HEK293 (cell line): ENCODE results near the gene FAM78A.

Experiments
- CTCF ChIA-PET: fragments of 350-600 bp; formaldehyde crosslinking; extraction: SDS; loops from one replicate; lab custom pipeline; 2021; ENCODE audit warnings: antibody characterized with exemption; lab: Yijun Ruan, JAX
- POLR2A ChIA-PET: fragments of 300-600 bp; formaldehyde crosslinking; extraction: SDS; loops from one replicate; lab custom pipeline; 2020; ENCODE audit warnings: antibody characterized with exemption, inconsistent platforms; lab: Yijun Ruan, JAX
- H3K27ac ChIP-seq: fragments of 200-500 bp; sonication (Bioruptor generic); 2 replicates; pipeline ENCODE4 v1.5.1; 2014; ENCODE audit warnings: low read depth, low read length, control low read depth, inconsistent platforms; ENCODE audit errors: extremely low read depth
- H3K36me3 ChIP-seq, 2 experiments: fragments of 200-500 bp in 1 of 2; sonication (Bioruptor generic) in 1 of 2; 1 replicate in 1 of 2; 2 replicates in 1 of 2; pipeline ENCODE4 v1.5.1; 2014 to 2017; ENCODE audit warnings: inconsistent platforms in 2 of 2, low read length in 2 of 2; ENCODE audit not compliant: control insufficient read depth in 2 of 2, insufficient read depth in 1 of 2
- H3K4me1 ChIP-seq: fragments of 200-500 bp; sonication (Bioruptor generic); 2 replicates; pipeline ENCODE4 v1.5.1; 2014; ENCODE audit warnings: mild to moderate bottlenecking, low read length, inconsistent platforms; ENCODE audit not compliant: control insufficient read depth, insufficient read depth
- H3K4me3 ChIP-seq: 2 replicates; pipeline ENCODE4 v1.5.1; 2011; ENCODE audit warnings: low read depth, mild to moderate bottlenecking, control low read depth, low read length, moderate library complexity
- H3K9me3 ChIP-seq: fragments of 200-500 bp; sonication (Bioruptor generic); 2 replicates; pipeline ENCODE4 v1.5.1; 2014; ENCODE audit warnings: low read depth, low read length, inconsistent platforms; ENCODE audit not compliant: control insufficient read depth, insufficient read depth
- ATF2 ChIP-seq: fragments of 450-650 bp; formaldehyde crosslinking; IDR thresholded peaks from 2 replicates; pipeline ENCODE4 v1.5.1; 2016; ENCODE audit warnings: missing biosample characterization, missing genetic modification characterization, low read depth
- GLI2 ChIP-seq: fragments of 450-650 bp; formaldehyde crosslinking; IDR thresholded peaks from 2 replicates; pipeline ENCODE4; 2017; ENCODE audit warnings: missing biosample characterization, missing genetic modification characterization, low read depth, borderline replicate concordance
- HOXC10 ChIP-seq: sonication (generic); formaldehyde crosslinking; IDR thresholded peaks from 2 replicates; pipeline ENCODE4 v1.8.1; 2023; ENCODE audit warnings: mild to moderate bottlenecking, missing genetic modification reagents
- IKZF3 ChIP-seq: fragments of 450-650 bp; IDR thresholded peaks from 2 replicates; pipeline ENCODE4 v1.5.0; 2018; ENCODE audit warnings: missing biosample characterization, mild to moderate bottlenecking, missing genetic modification characterization, moderate library complexity
- OVOL3 ChIP-seq: fragments of 450-650 bp; formaldehyde crosslinking; IDR thresholded peaks from 2 replicates; pipeline ENCODE4 v1.5.1; 2016; ENCODE audit warnings: missing biosample characterization, missing genetic modification characterization
- RBAK ChIP-seq: fragments of 450-650 bp; formaldehyde crosslinking; IDR thresholded peaks from 2 replicates; pipeline ENCODE4 v1.5.1; 2016; ENCODE audit warnings: missing biosample characterization, missing genetic modification characterization
- REST ChIP-seq: fragments of 450-650 bp; formaldehyde crosslinking; IDR thresholded peaks from 2 replicates; pipeline ENCODE4 v1.5.1; 2016; ENCODE audit warnings: missing biosample characterization, missing genetic modification characterization
- SCRT2 ChIP-seq: fragments of 450-650 bp; formaldehyde crosslinking; IDR thresholded peaks from 2 replicates; pipeline ENCODE4 v1.5.1; 2016; ENCODE audit warnings: missing biosample characterization, missing genetic modification characterization
- ZNF138 ChIP-seq: fragments of 450-650 bp; formaldehyde crosslinking; IDR thresholded peaks from 2 replicates; pipeline ENCODE4 v1.5.1; 2016; ENCODE audit warnings: missing biosample characterization, missing genetic modification characterization, borderline replicate concordance
- ZNF140 ChIP-seq: fragments of 450-650 bp; formaldehyde crosslinking; IDR thresholded peaks from 2 replicates; pipeline ENCODE4 v1.5.1; 2016; ENCODE audit warnings: missing biosample characterization, missing genetic modification characterization
- ZNF292 ChIP-seq: fragments of 450-650 bp; formaldehyde crosslinking; IDR thresholded peaks from 2 replicates; pipeline ENCODE4 v1.5.1; 2016; ENCODE audit warnings: low read depth, missing biosample characterization, missing genetic modification characterization, borderline replicate concordance
- ZNF324 ChIP-seq: fragments of 450-650 bp; formaldehyde crosslinking; IDR thresholded peaks from 2 replicates; pipeline ENCODE4 v1.5.1; 2016; ENCODE audit warnings: missing biosample characterization, missing genetic modification characterization
- ZNF404 ChIP-seq: fragments of 450-650 bp; formaldehyde crosslinking; IDR thresholded peaks from 2 replicates; pipeline ENCODE4 v1.5.1; 2017; ENCODE audit warnings: missing biosample characterization, missing genetic modification characterization
- ZNF473 ChIP-seq: fragments of 450-650 bp; formaldehyde crosslinking; IDR thresholded peaks from 2 replicates; pipeline ENCODE4 v1.5.1; 2017; ENCODE audit warnings: missing biosample characterization, missing genetic modification characterization
- ZNF548 ChIP-seq: fragments of 450-650 bp; formaldehyde crosslinking; IDR thresholded peaks from 2 replicates; pipeline ENCODE4 v1.5.1; 2016; ENCODE audit warnings: missing biosample characterization, missing genetic modification characterization
- ZNF600 ChIP-seq: fragments of 450-650 bp; formaldehyde crosslinking; IDR thresholded peaks from 2 replicates; pipeline ENCODE4 v1.5.1; 2016; ENCODE audit warnings: missing biosample characterization, missing genetic modification characterization
- ZNF645 ChIP-seq: fragments of 450-650 bp; formaldehyde crosslinking; IDR thresholded peaks from 2 replicates; pipeline ENCODE4; 2016; ENCODE audit warnings: missing biosample characterization, missing genetic modification characterization
- ZSCAN23 ChIP-seq: fragments of 450-650 bp; formaldehyde crosslinking; IDR thresholded peaks from 2 replicates; pipeline ENCODE4 v1.5.1; 2016; ENCODE audit warnings: missing biosample characterization, missing genetic modification characterization
- ZSCAN30 ChIP-seq: fragments of 450-650 bp; IDR thresholded peaks from 2 replicates; pipeline ENCODE4 v1.5.1; 2018; ENCODE audit warnings: missing biosample characterization, mild to moderate bottlenecking, missing genetic modification characterization, moderate library complexity

Gene FAM78A

GRCh38 chr9:131276094-131276888 lies at the start of gene FAM78A:
Gene FAM78A, minus strand, starts transcription at chr9:131276510. Its CDS starts 331 bp downstream, at chr9:131276179.
- Histone ChIP-seq H3K36me3 (no peaks in the 10 kb centered on the region), H3K4me1 (no peaks in the 10 kb centered on the region), H3K27ac (no peak within 1 kb of the TSS), H3K4me3 (peak within 1 kb of the TSS; percentile 34), H3K9me3 (no peaks in the 10 kb centered on the region)
- TF ChIP-seq ZNF292 (tag by site-specific recombination), result no peak
- TF ChIP-seq RBAK (tag by site-specific recombination), result no peak
- TF ChIP-seq GLI2, result no peak
- no peak for TF ChIP-seq ZSCAN30 (tag by site-specific recombination)
- no peak for TF ChIP-seq ZNF473
- TF ChIP-seq ATF2 (tag by site-specific recombination), result no peak
- ChIA-PET CTCF (interaction anchor here (0.6 to 0.7 kb wide), 2 partner anchors 95 to 369 kb away, joined by 3 read pairs; no protein-coding TSS in a partner anchor), POLR2A (no interaction called here)

GRCh38 chr9:131324736-131325679 lies 48.7 kb upstream of the FAM78A start:
- no peaks in the 10 kb centered on the region for H3K36me3 ChIP-seq
- H3K9me3 ChIP-seq, result no peaks in the 10 kb centered on the region
- H3K27ac ChIP-seq, result no peak overlapping the region
- POLR2A ChIA-PET, result no interaction called here
- no peak overlapping the region for H3K4me3 ChIP-seq
- no peaks in the 10 kb centered on the region for H3K4me1 ChIP-seq
- CTCF ChIA-PET, result interaction anchor here (1.2 to 1.6 kb wide), 4 partner anchors 9 to 16 kb away, joined by 3 to 7 read pairs (median 4); no protein-coding TSS in a partner anchor
- TF ChIP-seq ZNF645 (tag by site-specific recombination), result no peak
- no peak for TF ChIP-seq ZSCAN23 (tag by site-specific recombination)
- no peak for TF ChIP-seq OVOL3 (tag by site-specific recombination)
- no peak for TF ChIP-seq ZNF404 (tag by site-specific recombination)
- TF ChIP-seq ZNF600 (tag by site-specific recombination), result no peak
- no peak for TF ChIP-seq IKZF3
- TF ChIP-seq ZNF548 (tag by site-specific recombination), result no peak
- TF ChIP-seq SCRT2, result no peak
- TF ChIP-seq REST, result no peak
- TF ChIP-seq ZNF324, result no peak
- no peak for TF ChIP-seq HOXC10 (CRISPR knock-in tag)
- no peak for TF ChIP-seq ZNF138
- TF ChIP-seq ZNF140 (tag by site-specific recombination), result no peak
- TF ChIP-seq, all 188 proteins: peak for 0
